ENCODE data around the gene CSF2. TPM values are rescaled to one million over a fixed set of nuclear protein-coding genes. Genes with fewer than 3 reads are reported as not detected.
A peak's percentile ranks its signal among the peaks of the same experiment; 100 is the strongest.

Gene CSF2
- total and polyA plus RNA-seq, 2 of the 13 experiments (the other 11 are each of a cell fraction or from before 2014, with no cell fraction given): not detected

GRCh38 chr5:132094393-132095076, 20.9 kb downstream of the CSF2 start:
- H3K27me3 ChIP-seq (ENCODE audit: control insufficient read depth in 1 of 2, insufficient read depth in 2 of 2, low read length in 2 of 2): peaks cover 0 to 4% of the 10 kb centered on the region in 2 experiments; a peak in 1 of 5 replicates
- peak overlapping the region; percentile 21 for H3K4me2 ChIP-seq (ENCODE audit: low read depth, low read length)
- peak; percentile 25 for DNase-seq (ENCODE audit: low spot score)
- no peaks in the 10 kb centered on the region for H3K79me2 ChIP-seq (ENCODE audit: insufficient read depth, low read length)
- CTCF ChIA-PET (ENCODE audit: low intra/inter-chr PET ratio, low total read pairs): no interaction called here
- ATAC-seq: peak; percentile 96
- BruUV-seq (replicated peaks): no TSS peak
- no peak overlapping the region for H3K4me3 ChIP-seq (replicated peaks in 1 of 3; ENCODE audit: insufficient read depth in 1 of 3, low read depth in 2 of 3, low read length in 3 of 3)
- intact Hi-C loops (cut with micrococcal nuclease; ENCODE audit: unreplicated experiment) (loop anchor here (1.0 kb wide), 1 partner anchor 22 kb away; no protein-coding TSS in a partner anchor), in situ Hi-C loops (cut with HindIII; ENCODE audit: extremely low pct_ligation_motif_present, low pct_unique_long_range_greater_than_20kb) (no loop called here)
- peaks cover 12% of the 10 kb centered on the region for H3K4me1 ChIP-seq (ENCODE audit: insufficient read depth, low read length)
- WGBS (ENCODE audit: low lambda C conversion rate): 42% methylated on average over 5 of the region's 12 CpGs
- H3K9ac ChIP-seq (ENCODE audit: insufficient read depth, low read depth, low read length): no peak overlapping the region
- H3K36me3 ChIP-seq (replicated peaks in 1 of 2; ENCODE audit: control insufficient read depth in 1 of 2, insufficient read depth in 2 of 2, low read length in 2 of 2): no peaks in the 10 kb centered on the region
- no peak overlapping the region for H2AFZ ChIP-seq (ENCODE audit: low read length)
- H4K20me1 ChIP-seq (ENCODE audit: insufficient read depth, low read length): no peaks in the 10 kb centered on the region
- FAIRE-seq: peak; percentile 15
- no peaks in the 10 kb centered on the region for H3K9me3 ChIP-seq (ENCODE audit: low read length)
- no peak overlapping the region for H3K27ac ChIP-seq (ENCODE audit: extremely low read length, insufficient read depth, low read length)
- POLR2A ChIA-PET: no interaction called here
- TF ChIP-seq ZBTB3 (CRISPR knock-in tag; IDR thresholded peaks at IDR 0.05; ENCODE audit: borderline replicate concordance, low read depth) (no peak), THYN1 (CRISPR knock-in tag; IDR thresholded peaks at IDR 0.05; ENCODE audit: borderline replicate concordance, low read depth) (no peak), CREB1 (IDR thresholded peaks at IDR 0.05) (no peak), CREB1 (CRISPR knock-in tag; IDR thresholded peaks at IDR 0.05) (no peak), DMTF1 (CRISPR knock-in tag; IDR thresholded peaks at IDR 0.05) (no peak), SALL1 (CRISPR knock-in tag; IDR thresholded peaks at IDR 0.05) (0 out of 2 replicates have a peak, but pooled peaks have one; percentile 14), ZNF674 (CRISPR knock-in tag; IDR thresholded peaks at IDR 0.05; ENCODE audit: low read depth) (no peak), BCL6 (CRISPR knock-in tag; IDR thresholded peaks at IDR 0.05) (no peak), ADNP (CRISPR knock-in tag; IDR thresholded peaks at IDR 0.05) (no peak), ZNF180 (CRISPR knock-in tag; IDR thresholded peaks at IDR 0.05; ENCODE audit: borderline replicate concordance, low read depth) (no peak), ZBTB38 (CRISPR knock-in tag; IDR thresholded peaks at IDR 0.05) (no peak), ZNF781 (CRISPR knock-in tag; IDR thresholded peaks at IDR 0.05; ENCODE audit: borderline replicate concordance, not compliant biosample characterization) (no peak), ZNF318 (CRISPR knock-in tag; IDR thresholded peaks at IDR 0.05) (no peak), ETV5 (CRISPR knock-in tag; IDR thresholded peaks at IDR 0.05; ENCODE audit: borderline replicate concordance) (no peak), FOXA3 (CRISPR knock-in tag; IDR thresholded peaks at IDR 0.05) (no peak)
